Endothelial cell of umbilical vein (primary cell): Measurements from ENCODE around the gene RCOR1.

Experiments
- CTCF ChIP-seq, 2 donors: IDR thresholded peaks; 1 replicate in 1 of 2; 2 replicates in 1 of 2; pipeline ENCODE4 v1.5.1; 2011; ENCODE audit warnings: low read length in 2 of 2, mild to moderate bottlenecking in 2 of 2, moderate library complexity in 2 of 2, control low read depth in 1 of 2, inconsistent platforms in 1 of 2, low read depth in 1 of 2; ENCODE audit not compliant: insufficient read depth in 1 of 2; ENCODE audit errors: extremely low read depth in 1 of 2
- EZH2 ChIP-seq: IDR thresholded peaks from 2 replicates; pipeline ENCODE4 v1.6.1; 2012; ENCODE audit warnings: borderline replicate concordance, low read depth, mild to moderate bottlenecking, moderate library complexity, low read length, inconsistent platforms; ENCODE audit not compliant: severe bottlenecking
- FOS ChIP-seq: IDR thresholded peaks from 2 replicates; pipeline ENCODE4 v1.6.1; 2011; ENCODE audit warnings: mild to moderate bottlenecking, low read length, moderate library complexity, borderline replicate concordance; ENCODE audit not compliant: insufficient read depth
- GATA2 ChIP-seq: IDR thresholded peaks from 2 replicates; pipeline ENCODE4 v1.7.0; 2011; ENCODE audit warnings: low read depth, mild to moderate bottlenecking, moderate library complexity, mixed read lengths, low read length; ENCODE audit not compliant: insufficient read length, insufficient read depth
- MAX ChIP-seq: IDR thresholded peaks from 2 replicates; pipeline ENCODE4 v1.6.1; 2011; ENCODE audit not compliant: insufficient read depth, insufficient read length
- MYC ChIP-seq: IDR thresholded peaks from one replicate; pipeline ENCODE4 v1.6.1; 2011; ENCODE audit warnings: mild to moderate bottlenecking, low read depth, low read length
- POLR2A ChIP-seq: IDR thresholded peaks from 2 replicates; pipeline ENCODE4 v1.6.1; 2012; ENCODE audit warnings: low read depth, mild to moderate bottlenecking, control low read depth, low read length
- POLR2AphosphoS5 ChIP-seq: IDR thresholded peaks from 2 replicates; pipeline ENCODE4 v1.6.1; 2012; ENCODE audit warnings: low read depth, mild to moderate bottlenecking, control low read depth, low read length, moderate library complexity; ENCODE audit not compliant: insufficient read depth

- TF ChIP-seq CTCF (IDR thresholded peaks at IDR 0.05; ENCODE audit: extremely low read depth in 1 of 2, insufficient read depth in 1 of 2, low read depth in 1 of 2, low read length in 2 of 2) (no peak), POLR2AphosphoS5 (no peak), EZH2 (peak; percentile 93), POLR2A (no peak), MYC (no peak), MAX (no peak), FOS (no peak), GATA2 (no peak)
These were observed 47.5 kb upstream of the RCOR1 start for GRCh38 chr14:102544747-102545460.
